GM23338 (cell line): ENCODE data around the gene PRM1. TPM values are rescaled to one million over a fixed set of nuclear protein-coding genes. Genes with fewer than 3 reads are reported as not detected.

Source experiments
- CREB1 ChIP-seq: fragments of 250-450 bp; sonication (Bioruptor Pico); IDR thresholded peaks from 2 replicates; pipeline ENCODE4 v1.5.0; 2020; ENCODE audit warnings: low read depth, mild to moderate bottlenecking, moderate library complexity
- JUNB ChIP-seq: IDR thresholded peaks from one replicate; pipeline ENCODE4 v1.6.1; 2016; ENCODE audit warnings: antibody characterized with exemption; ENCODE audit not compliant: unreplicated experiment
- NANOG ChIP-seq: IDR thresholded peaks from 2 replicates; pipeline ENCODE4 v1.6.1; 2016; ENCODE audit warnings: antibody characterized with exemption, borderline replicate concordance
- REST ChIP-seq: IDR thresholded peaks from one replicate; pipeline ENCODE4 v1.6.1; 2018; ENCODE audit warnings: antibody characterized with exemption; ENCODE audit not compliant: unreplicated experiment
- STAT1 ChIP-seq: IDR thresholded peaks from one replicate; pipeline ENCODE4 v1.6.1; 2016; ENCODE audit warnings: antibody characterized with exemption; ENCODE audit not compliant: unreplicated experiment
- ZNF114 ChIP-seq: fragments of 250-450 bp; sonication (Bioruptor Pico); IDR thresholded peaks from 2 replicates; pipeline ENCODE4 v1.5.0; 2020; ENCODE audit warnings: mild to moderate bottlenecking, moderate library complexity
- ZNF331 ChIP-seq: fragments of 250-450 bp; sonication (Bioruptor Pico); IDR thresholded peaks from 2 replicates; pipeline ENCODE4 v1.5.0; 2020; ENCODE audit warnings: low read depth, mild to moderate bottlenecking, moderate library complexity
- ZNF462 ChIP-seq: fragments of 250-450 bp; sonication (Bioruptor Pico); IDR thresholded peaks from 2 replicates; pipeline ENCODE4 v1.5.0; 2020; ENCODE audit warnings: mild to moderate bottlenecking, moderate library complexity
- polyA plus RNA-seq: library from polyadenylated mRNA; unstranded; fragments of >200 nt; fragmentation: Nextera tagmentation; extraction: Ambion mirVana; gene quantifications from 2 replicates; pipeline ENCODE4 v1.2.1, GENCODE V29; 2016
- total RNA-seq: library from RNA; depleted of rRNA; stranded (reverse); fragments of >200 nt; shearing (Covaris generic); gene quantifications from 2 replicates; pipeline ENCODE4 v1.2.3, GENCODE V29; 2014

The PRM1 gene
- total and polyA plus RNA-seq, 2 experiments from 2014 or later: 1.2 TPM; not detected in 1

- TF ChIP-seq ZNF462 (no peak), ZNF114 (no peak), STAT1 (no peak), NANOG (no peak), ZNF331 (CRISPR knock-in tag) (no peak), JUNB (no peak), CREB1 (CRISPR knock-in tag) (no peak), REST (no peak)
Measured at GRCh38 chr16:11235703-11235991, 45.5 kb downstream of the PRM1 start (continued).
